Measurements from ENCODE around the gene AGAP2. TPM values are rescaled to one million over a fixed set of nuclear protein-coding genes. Genes with fewer than 3 reads are reported as not detected.

Gene AGAP2
- polyA plus RNA-seq, 1 donor (not counting 4 experiments of a cell fraction or from before 2014, with no cell fraction given) = 0.13 TPM

DNA sequence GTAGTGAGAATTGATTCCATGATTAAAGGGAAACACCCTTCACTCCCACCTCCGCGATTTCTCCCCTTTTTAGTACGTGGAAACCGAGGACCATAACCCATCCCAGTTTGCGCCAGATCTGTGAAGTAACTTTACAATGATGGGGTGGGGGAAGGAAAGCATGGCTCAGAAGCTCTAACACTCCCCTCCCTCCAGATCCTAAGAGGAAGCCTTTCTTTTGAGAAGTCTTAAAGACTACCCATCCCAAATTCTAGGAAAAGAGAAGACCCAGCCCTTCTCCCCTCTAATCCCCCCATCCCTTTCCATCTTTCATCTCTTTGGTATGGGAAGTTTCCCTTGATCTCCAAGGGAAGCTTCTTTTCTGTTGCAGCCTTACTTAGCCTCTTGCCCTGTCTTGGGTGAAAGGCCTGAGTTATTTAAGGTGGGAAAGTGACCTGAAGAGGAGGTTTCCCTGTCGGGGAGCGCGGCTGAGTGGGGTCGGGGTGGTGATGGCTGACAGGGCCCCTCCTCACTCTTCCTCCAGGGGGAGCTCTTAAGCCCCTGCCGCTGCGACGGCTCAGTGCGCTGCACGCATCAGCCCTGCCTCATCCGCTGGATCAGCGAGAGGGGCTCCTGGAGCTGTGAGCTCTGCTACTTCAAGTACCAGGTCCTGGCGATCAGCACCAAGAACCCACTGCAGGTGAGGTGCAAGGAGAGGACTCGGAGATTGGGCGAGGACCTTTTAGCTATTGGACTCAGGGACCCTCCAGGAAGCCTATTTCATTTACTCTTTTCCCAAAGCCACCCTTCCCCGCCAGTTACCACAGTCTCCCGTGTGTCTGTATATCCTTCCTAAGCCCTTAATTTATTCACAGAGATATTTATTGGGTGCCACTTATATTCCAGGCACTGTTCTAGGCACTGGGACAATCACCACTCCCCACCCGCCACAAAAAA lies 18.1 kb upstream of the AGAP2 start:
- H3K9me1 ChIP-seq (ENCODE audit: control insufficient read depth, extremely low read depth, insufficient read depth, low read length) = no peaks in the 10 kb centered on the region
- H3K36me3 ChIP-seq (ENCODE audit: control insufficient read depth in 2 of 2, extremely low read depth in 1 of 2, insufficient read depth in 2 of 2, low read length in 2 of 2) = peaks cover 21 to 27% of the 10 kb centered on the region in 2 experiments
- no peak overlapping the region for H3K27ac ChIP-seq (ENCODE audit: control insufficient read depth, insufficient read depth, low read length)
- H3K79me2 ChIP-seq (ENCODE audit: control insufficient read depth, insufficient read depth, low read length) = peaks cover 3% of the 10 kb centered on the region
- peak overlapping the region; percentile 58 for H3K9ac ChIP-seq (ENCODE audit: control insufficient read depth, extremely low read depth, insufficient read depth, low read length)
- peak overlapping the region; percentile 56 to 73 (median 69) for H3K4me3 ChIP-seq (ENCODE audit: control insufficient read depth in 2 of 3, extremely low read depth in 1 of 3, insufficient read depth in 2 of 3, low read depth in 1 of 3, low read length in 3 of 3)
- peaks cover 29% of the 10 kb centered on the region for H3K4me1 ChIP-seq (ENCODE audit: control insufficient read depth, extremely low read depth, insufficient read depth, low read length)
- H4K20me1 ChIP-seq (ENCODE audit: control insufficient read depth, extremely low read depth, insufficient read depth, low read length) = peaks cover 7% of the 10 kb centered on the region
- no peak overlapping the region for H2AFZ ChIP-seq (ENCODE audit: control insufficient read depth, low read length)
- DNase-seq (ENCODE audit: low read depth, low spot score) (no peak), FAIRE-seq (no peak)
- no peaks in the 10 kb centered on the region for H3K9me3 ChIP-seq (ENCODE audit: control insufficient read depth, low read depth, low read length)
- H3K4me2 ChIP-seq (ENCODE audit: control insufficient read depth, extremely low read depth, insufficient read depth, low read depth, low read length) = peak overlapping the region; percentile 78
- no peaks in the 10 kb centered on the region for H3K27me3 ChIP-seq (ENCODE audit: control insufficient read depth, extremely low read depth, insufficient read depth, low read length)
- TF ChIP-seq, protein P1, sequence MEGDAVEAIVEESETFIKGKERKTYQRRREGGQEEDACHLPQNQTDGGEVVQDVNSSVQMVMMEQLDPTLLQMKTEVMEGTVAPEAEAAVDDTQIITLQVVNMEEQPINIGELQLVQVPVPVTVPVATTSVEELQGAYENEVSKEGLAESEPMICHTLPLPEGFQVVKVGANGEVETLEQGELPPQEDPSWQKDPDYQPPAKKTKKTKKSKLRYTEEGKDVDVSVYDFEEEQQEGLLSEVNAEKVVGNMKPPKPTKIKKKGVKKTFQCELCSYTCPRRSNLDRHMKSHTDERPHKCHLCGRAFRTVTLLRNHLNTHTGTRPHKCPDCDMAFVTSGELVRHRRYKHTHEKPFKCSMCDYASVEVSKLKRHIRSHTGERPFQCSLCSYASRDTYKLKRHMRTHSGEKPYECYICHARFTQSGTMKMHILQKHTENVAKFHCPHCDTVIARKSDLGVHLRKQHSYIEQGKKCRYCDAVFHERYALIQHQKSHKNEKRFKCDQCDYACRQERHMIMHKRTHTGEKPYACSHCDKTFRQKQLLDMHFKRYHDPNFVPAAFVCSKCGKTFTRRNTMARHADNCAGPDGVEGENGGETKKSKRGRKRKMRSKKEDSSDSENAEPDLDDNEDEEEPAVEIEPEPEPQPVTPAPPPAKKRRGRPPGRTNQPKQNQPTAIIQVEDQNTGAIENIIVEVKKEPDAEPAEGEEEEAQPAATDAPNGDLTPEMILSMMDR (optimal IDR thresholded peaks at IDR 0.05 in 1 of 3, IDR thresholded peaks at IDR 0.05 in 1 of 3, conservative IDR thresholded peaks at IDR 0.05 in 1 of 3; ENCODE audit: extremely low read depth in 1 of 3, insufficient read depth in 2 of 3, low read length in 3 of 3) = peak; percentile 71 to 88 (median 86)
- TF ChIP-seq EZH2 (IDR thresholded peaks at IDR 0.05; ENCODE audit: low read length) = no peak
- dilution Hi-C loops (cut with MboI; ENCODE audit: extremely low pct_ligation_motif_present, low sequenced_read_pairs) = no loop called here

DNA sequence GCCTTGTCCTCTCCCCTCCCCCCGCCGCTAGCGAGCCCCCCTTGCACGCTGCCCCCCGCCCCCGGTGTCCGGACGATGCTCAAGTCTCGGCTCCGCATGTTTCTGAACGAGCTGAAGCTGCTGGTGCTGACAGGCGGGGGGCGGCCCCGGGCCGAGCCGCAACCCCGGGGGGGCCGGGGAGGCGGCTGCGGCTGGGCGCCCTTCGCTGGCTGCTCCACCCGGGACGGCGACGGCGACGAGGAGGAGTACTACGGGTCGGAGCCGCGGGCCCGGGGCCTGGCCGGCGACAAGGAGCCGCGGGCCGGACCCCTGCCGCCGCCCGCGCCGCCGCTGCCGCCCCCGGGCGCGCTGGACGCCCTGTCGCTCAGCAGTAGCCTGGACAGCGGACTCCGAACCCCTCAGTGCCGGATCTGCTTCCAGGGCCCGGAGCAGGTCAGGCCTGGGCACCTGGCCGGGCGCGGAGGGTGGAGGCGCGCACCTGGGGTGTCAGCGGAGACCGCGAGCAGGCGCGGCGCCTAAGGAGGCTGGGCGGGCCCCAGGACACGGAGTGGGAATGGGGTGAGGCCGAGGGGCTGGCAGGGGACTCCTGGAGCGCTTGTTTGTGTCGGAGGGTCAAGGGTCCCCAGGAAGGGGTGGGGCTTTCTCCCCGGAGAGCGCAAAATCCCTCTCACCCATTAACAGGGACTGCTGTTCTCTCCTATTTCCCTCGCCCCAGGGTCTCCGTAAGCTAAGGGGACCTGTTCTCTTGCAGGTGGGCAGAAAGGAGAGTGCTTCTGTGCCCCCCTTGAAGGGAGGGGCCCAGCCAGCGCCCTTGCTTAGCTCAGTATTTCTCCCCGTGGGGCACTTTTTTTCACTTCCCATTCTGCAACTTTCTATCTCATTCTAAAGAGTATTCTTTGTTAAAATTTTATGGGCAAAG lies 17.2 kb upstream of the AGAP2 start:
- H3K4me3 ChIP-seq (ENCODE audit: control insufficient read depth in 2 of 3, extremely low read depth in 1 of 3, insufficient read depth in 2 of 3, low read depth in 1 of 3, low read length in 3 of 3) = peak overlapping the region; percentile 56 to 73 (median 69)
- no peak overlapping the region for H3K27ac ChIP-seq (ENCODE audit: control insufficient read depth, insufficient read depth, low read length)
- H3K36me3 ChIP-seq (ENCODE audit: control insufficient read depth in 2 of 2, extremely low read depth in 1 of 2, insufficient read depth in 2 of 2, low read length in 2 of 2) = peaks cover 13 to 29% of the 10 kb centered on the region in 2 experiments
- no peaks in the 10 kb centered on the region for H3K9me3 ChIP-seq (ENCODE audit: control insufficient read depth, low read depth, low read length)
- H3K9me1 ChIP-seq (ENCODE audit: control insufficient read depth, extremely low read depth, insufficient read depth, low read length) = no peaks in the 10 kb centered on the region
- H3K4me1 ChIP-seq (ENCODE audit: control insufficient read depth, extremely low read depth, insufficient read depth, low read length) = peaks cover 37% of the 10 kb centered on the region
- H3K9ac ChIP-seq (ENCODE audit: control insufficient read depth, extremely low read depth, insufficient read depth, low read length) = peak overlapping the region; percentile 58
- H3K4me2 ChIP-seq (ENCODE audit: control insufficient read depth, extremely low read depth, insufficient read depth, low read depth, low read length) = peak overlapping the region; percentile 78
- no peak overlapping the region for H2AFZ ChIP-seq (ENCODE audit: control insufficient read depth, low read length)
- H3K79me2 ChIP-seq (ENCODE audit: control insufficient read depth, insufficient read depth, low read length) = peaks cover 13% of the 10 kb centered on the region
- peaks cover 7% of the 10 kb centered on the region for H4K20me1 ChIP-seq (ENCODE audit: control insufficient read depth, extremely low read depth, insufficient read depth, low read length)
- FAIRE-seq = no peak
- TF ChIP-seq, protein P1 (optimal IDR thresholded peaks at IDR 0.05 in 1 of 3, IDR thresholded peaks at IDR 0.05 in 1 of 3, conservative IDR thresholded peaks at IDR 0.05 in 1 of 3; ENCODE audit: extremely low read depth in 1 of 3, insufficient read depth in 2 of 3, low read length in 3 of 3) = no peak
- TF ChIP-seq EZH2 (IDR thresholded peaks at IDR 0.05; ENCODE audit: low read length) = no peak
- DNase-seq (ENCODE audit: low read depth, low spot score) = no peak
- dilution Hi-C loops (cut with MboI; ENCODE audit: extremely low pct_ligation_motif_present, low sequenced_read_pairs) = no loop called here
- H3K27me3 ChIP-seq (ENCODE audit: control insufficient read depth, extremely low read depth, insufficient read depth, low read length) = no peaks in the 10 kb centered on the region
